IMR-90 (cell line): ENCODE results near the gene NPAS3. TPM values are rescaled to one million over a fixed set of nuclear protein-coding genes. Genes with fewer than 3 reads are reported as not detected.

ENCODE experiments used
- ATAC-seq: fragments of 200-7000 bp; cut with Tn5 transposase; 2 replicates; pipeline ENCODE4 v1.9.1; 2020; ENCODE audit warnings: low read depth, mild to moderate bottlenecking, moderate library complexity
- BruUV-seq: library from RNA; stranded (reverse); fragments of 400-500 nt; replicated peaks from 2 replicates; lab custom pipeline; 2021; lab: Mats Ljungman, UMichigan
- CTCF ChIA-PET: fragments of 300-600 bp; formaldehyde crosslinking; extraction: SDS; loops from one replicate; lab custom pipeline; 2021; ENCODE audit warnings: antibody characterized with exemption; lab: Yijun Ruan, JAX
- POLR2A ChIA-PET: fragments of 300-600 bp; sonication (Branson Sonifier 250); formaldehyde crosslinking; loops from one replicate; lab custom pipeline; 2022; ENCODE audit warnings: antibody characterized with exemption; ENCODE audit not compliant: unreplicated experiment; lab: Charles Lee
- DNase-seq: peaks from one replicate; pipeline ENCODE4 v3.0.0; 2013
- H2AFZ ChIP-seq: replicated peaks from 2 replicates; pipeline ENCODE3; 2013; ENCODE audit warnings: low read length, mild to moderate bottlenecking; ENCODE audit not compliant: poor library complexity
- H2AK5ac ChIP-seq: 2 replicates; pipeline ENCODE4 v1.6.1; 2013; ENCODE audit warnings: low read depth, low read length, inconsistent platforms
- H2AK9ac ChIP-seq: replicated peaks from 2 replicates; pipeline ENCODE3; 2013; ENCODE audit warnings: mild to moderate bottlenecking, low read depth, low read length, moderate library complexity; ENCODE audit not compliant: poor library complexity
- H2BK120ac ChIP-seq: 2 replicates; pipeline ENCODE4 v1.6.1; 2013; ENCODE audit warnings: low read depth, low read length, inconsistent platforms
- H2BK15ac ChIP-seq: 3 replicates; pipeline ENCODE4 v1.6.1; 2013; ENCODE audit warnings: low read depth, low read length, inconsistent platforms
- H2BK20ac ChIP-seq: 2 replicates; pipeline ENCODE4 v1.6.1; 2013; ENCODE audit warnings: low read depth, mild to moderate bottlenecking, inconsistent platforms, low read length, moderate library complexity
- H2BK5ac ChIP-seq: 2 replicates; pipeline ENCODE4 v1.6.1; 2013; ENCODE audit warnings: mild to moderate bottlenecking, low read depth, low read length, inconsistent platforms; ENCODE audit not compliant: poor library complexity, severe bottlenecking
- H3K14ac ChIP-seq: replicated peaks from 2 replicates; pipeline ENCODE4 v1.6.1; 2013; ENCODE audit warnings: low read depth, low read length, inconsistent platforms
- H3K18ac ChIP-seq: 2 replicates; pipeline ENCODE4 v1.6.1; 2013; ENCODE audit warnings: low read depth, low read length, control low read depth
- H3K23ac ChIP-seq: 2 replicates; pipeline ENCODE4 v1.6.1; 2013; ENCODE audit warnings: low read depth, low read length, inconsistent platforms
- H3K27ac ChIP-seq: 2 replicates; pipeline ENCODE4 v1.5.1; 2013; ENCODE audit warnings: mild to moderate bottlenecking, control low read depth, low read length; ENCODE audit not compliant: insufficient read depth
- H3K27me3 ChIP-seq: 2 replicates; pipeline ENCODE4 v1.6.1; 2013; ENCODE audit warnings: low read length; ENCODE audit not compliant: control insufficient read depth, insufficient read depth
- H3K36me3 ChIP-seq: 2 replicates; pipeline ENCODE4 v1.6.1; 2013; ENCODE audit warnings: low read length, mixed read lengths; ENCODE audit not compliant: control insufficient read depth, insufficient read depth
- H3K4ac ChIP-seq: 2 replicates; pipeline ENCODE4 v1.6.1; 2013; ENCODE audit warnings: low read depth, low read length, inconsistent platforms
- H3K4me1 ChIP-seq: 2 replicates; pipeline ENCODE4 v1.6.1; 2013; ENCODE audit warnings: low read length, mixed read lengths; ENCODE audit not compliant: control insufficient read depth, insufficient read depth
- H3K4me2 ChIP-seq: 2 replicates; pipeline ENCODE4 v1.6.1; 2013; ENCODE audit warnings: low read depth, mild to moderate bottlenecking, control low read depth, low read length, moderate library complexity
- H3K4me3 ChIP-seq: 2 replicates; pipeline ENCODE4 v1.5.1; 2013; ENCODE audit warnings: low read depth, mild to moderate bottlenecking, control low read depth, low read length, moderate library complexity; ENCODE audit not compliant: insufficient read depth
- H3K56ac ChIP-seq: 2 replicates; pipeline ENCODE4 v1.6.1; 2013; ENCODE audit warnings: low read length, inconsistent platforms; ENCODE audit not compliant: insufficient read depth; ENCODE audit errors: extremely low read depth
- H3K79me1 ChIP-seq, 2 experiments: 2 replicates each; pipeline ENCODE4 v1.6.1; 2013; ENCODE audit warnings: low read length in 2 of 2, inconsistent platforms in 1 of 2, low read depth in 1 of 2
- H3K9ac ChIP-seq: 2 replicates; pipeline ENCODE4 v1.6.1; 2013; ENCODE audit warnings: low read depth, low read length, control low read depth
- H3K9me1 ChIP-seq: 2 replicates; pipeline ENCODE4 v1.6.1; 2013; ENCODE audit warnings: low read length, inconsistent platforms; ENCODE audit not compliant: insufficient read depth
- H3K9me3 ChIP-seq: 2 replicates; pipeline ENCODE4 v1.6.1; 2013; ENCODE audit warnings: low read length; ENCODE audit not compliant: control insufficient read depth, insufficient read depth
- H4K20me1 ChIP-seq: 2 replicates; pipeline ENCODE4 v1.6.1; 2013; ENCODE audit warnings: low read length, inconsistent platforms; ENCODE audit not compliant: insufficient read depth
- H4K5ac ChIP-seq: 2 replicates; pipeline ENCODE4 v1.6.1; 2013; ENCODE audit warnings: mild to moderate bottlenecking, low read depth, low read length, control low read depth
- H4K8ac ChIP-seq, 2 experiments: 2 replicates each; pipeline ENCODE4 v1.6.1; 2013; ENCODE audit warnings: low read depth in 2 of 2, low read length in 2 of 2, control low read depth in 1 of 2, inconsistent platforms in 1 of 2
- H4K91ac ChIP-seq: 2 replicates; pipeline ENCODE4 v1.6.1; 2013; ENCODE audit warnings: low read depth, low read length, inconsistent platforms; ENCODE audit not compliant: insufficient read depth
- ELK1 ChIP-seq: fragments of 150-350 bp; IDR thresholded peaks from 2 replicates; pipeline ENCODE4 v1.6.1; 2016; ENCODE audit warnings: low read depth, mild to moderate bottlenecking, low read length, moderate library complexity, borderline replicate concordance
- MAFK ChIP-seq: IDR thresholded peaks from 2 replicates; pipeline ENCODE4 v1.6.1; 2012; ENCODE audit warnings: low read depth, low read length, improper control_type of control experiment
- NFE2L2 ChIP-seq: fragments of 150-350 bp; IDR thresholded peaks from 2 replicates; pipeline ENCODE4 v1.6.1; 2016; ENCODE audit warnings: low read depth, mild to moderate bottlenecking, low read length
- RFX5 ChIP-seq: IDR thresholded peaks from 2 replicates; pipeline ENCODE4 v1.8.0; 2012; ENCODE audit warnings: low read depth, mild to moderate bottlenecking, low read length, moderate library complexity
- WGBS, 2 experiments: methylation state at CpG; one replicate each; pipeline versions ENCODE4 v1.1.5 to v1.1.7; 2013; ENCODE audit warnings: missing lambda C conversion rate in 2 of 2; ENCODE audit not compliant: insufficient read length in 1 of 2; ENCODE audit errors: extremely low coverage in 2 of 2; 5-methylcytosine and 5-hydroxymethylcytosine counted together
- dilution Hi-C: fragments of 300-500 bp; cut with HindIII; formaldehyde crosslinking; loops from one replicate; pipeline ENCODE4 v1.14.3; 2018; ENCODE audit warnings: low sequenced_read_pairs; ENCODE audit not compliant: unreplicated experiment
- in situ Hi-C: fragments of 300-500 bp; cut with MboI; formaldehyde crosslinking; loops from 3 replicates; pipeline ENCODE4 v1.14.3; 2019; ENCODE audit warnings: low sequenced_read_pairs, inconsistent platforms, mixed read lengths
- intact Hi-C: fragments of 100-400 bp; cut with micrococcal nuclease; formaldehyde crosslinking; loops from 2 replicates; pipeline ENCODE4 v1.10.0; 2022
- polyA plus RNA-seq, 3 experiments: library from polyadenylated mRNA; depleted of rRNA; stranded (reverse); fragments of >200 nt; gene quantifications; 2 replicates each; pipeline ENCODE4 v1.2.3, GENCODE V29; 2012; ENCODE audit warnings: low replicate concordance in 1 of 3
- total RNA-seq: library from RNA; depleted of rRNA; stranded (reverse); fragments of >200 nt; gene quantifications from 2 replicates; pipeline ENCODE4 v1.2.3, GENCODE V29; 2012

Gene NPAS3
- total and polyA plus RNA-seq, 2 of the 4 experiments (the other 2 are of a cell fraction): not detected

- no peaks in the 10 kb centered on the region for H3K27me3 ChIP-seq
- H3K14ac ChIP-seq: no peak overlapping the region
- H2BK5ac ChIP-seq: no peak overlapping the region
- H3K23ac ChIP-seq: no peak overlapping the region
- no peaks in the 10 kb centered on the region for H3K79me1 ChIP-seq
- ChIA-PET CTCF (no interaction called here), POLR2A (no interaction called here)
- no peak overlapping the region for H2BK120ac ChIP-seq
- no peak overlapping the region for H3K56ac ChIP-seq
- H2AK5ac ChIP-seq: no peak overlapping the region
- H4K20me1 ChIP-seq: no peaks in the 10 kb centered on the region
- H2BK20ac ChIP-seq: no peak overlapping the region
- no peak overlapping the region for H4K8ac ChIP-seq
- dilution Hi-C loops (no loop called here), in situ Hi-C loops (loop anchor here (5.0 kb wide), 2 partner anchors 249 to 484 kb away; no protein-coding TSS in a partner anchor), intact Hi-C loops (no loop called here)
- WGBS, 2 experiments: no CpG with 5 or more reads among the region's 4 CpGs
- no peak overlapping the region for H3K4ac ChIP-seq
- no peaks in the 10 kb centered on the region for H3K9me3 ChIP-seq
- H2AK9ac ChIP-seq: no peak overlapping the region
- H3K36me3 ChIP-seq: no peaks in the 10 kb centered on the region
- ATAC-seq (no peak), DNase-seq (no peak)
- no peak overlapping the region for H2BK15ac ChIP-seq
- TF ChIP-seq ELK1 (no peak), MAFK (no peak), RFX5 (no peak), NFE2L2 (no peak)
- H3K27ac ChIP-seq: no peak overlapping the region
- BruUV-seq: no TSS peak
- no peaks in the 10 kb centered on the region for H3K9me1 ChIP-seq
- H3K4me1 ChIP-seq: no peaks in the 10 kb centered on the region
- H3K18ac ChIP-seq: no peak overlapping the region
- no peak overlapping the region for H2AFZ ChIP-seq
- H3K4me2 ChIP-seq: no peak overlapping the region
- H4K5ac ChIP-seq: no peak overlapping the region
- no peak overlapping the region for H3K9ac ChIP-seq
- H4K91ac ChIP-seq: no peak overlapping the region
- no peak overlapping the region for H3K4me3 ChIP-seq
Measured at GRCh38 chr14:33837943-33838683, 899.4 kb downstream of the NPAS3 start.
